A549 (cell line): ENCODE measurements around the gene STAP1.

Experiments used
- CHD2 ChIP-seq: fragments of 150-350 bp; IDR thresholded peaks from 2 replicates; pipeline ENCODE4 v1.6.1; 2014; ENCODE audit warnings: low read length; ENCODE audit not compliant: partially characterized antibody
- CTCF ChIP-seq: fragments of >200 bp; sonication (Bioruptor Twin); formaldehyde crosslinking; IDR thresholded peaks from 3 replicates; pipeline ENCODE4 v1.5.1; 2016
- EP300 ChIP-seq, 2 experiments: fragments of >200 bp; sonication (Bioruptor Twin); formaldehyde crosslinking; IDR thresholded peaks; 2 replicates in 1 of 2; 3 replicates in 1 of 2; pipeline ENCODE4 v1.6.1; 2016 to 2017
- ESRRA ChIP-seq: fragments of 150-350 bp; IDR thresholded peaks from 2 replicates; pipeline ENCODE4 v1.6.1; 2014; ENCODE audit warnings: mild to moderate bottlenecking, low read length, borderline replicate concordance
- HOXB13 ChIP-seq: fragments of 250-450 bp; sonication (Bioruptor Pico); IDR thresholded peaks from 2 replicates; pipeline ENCODE4 v1.5.0; 2020; ENCODE audit warnings: low read depth, mild to moderate bottlenecking, moderate library complexity
- MAX ChIP-seq: IDR thresholded peaks from 2 replicates; pipeline ENCODE4 v1.6.1; 2012
- POLR2A ChIP-seq: IDR thresholded peaks from 2 replicates; pipeline ENCODE4 v1.6.1; 2012; ENCODE audit warnings: mild to moderate bottlenecking, low read length
- RAD21 ChIP-seq, 2 experiments: fragments of >200 bp in 1 of 2; sonication (Bioruptor Twin) in 1 of 2; formaldehyde crosslinking in 1 of 2; IDR thresholded peaks in 1 of 2; conservative IDR thresholded peaks in 1 of 2; 2 replicates in 1 of 2; 3 replicates in 1 of 2; pipeline ENCODE4 v1.6.1; 2012 to 2018; ENCODE audit warnings: inconsistent platforms in 1 of 2
- RARB ChIP-seq: fragments of 250-450 bp; sonication (Bioruptor Pico); IDR thresholded peaks from 2 replicates; pipeline ENCODE4 v1.8.0; 2021; ENCODE audit warnings: mild to moderate bottlenecking, moderate library complexity
- RCOR1 ChIP-seq: fragments of 150-350 bp; IDR thresholded peaks from 2 replicates; pipeline ENCODE4 v1.6.1; 2014; ENCODE audit warnings: antibody characterized with exemption, low read length, low read depth
- REST ChIP-seq: fragments of 200-600 bp; sonication (generic); IDR thresholded peaks from 2 replicates; pipeline ENCODE4 v1.6.1; 2016; ENCODE audit warnings: antibody characterized with exemption, mild to moderate bottlenecking, moderate library complexity
- RFX5 ChIP-seq: fragments of 450-650 bp; IDR thresholded peaks from 2 replicates; pipeline ENCODE4 v1.7.1; 2014; ENCODE audit warnings: antibody characterized with exemption, mild to moderate bottlenecking, moderate library complexity

- TF ChIP-seq CTCF, result no peak
- TF ChIP-seq POLR2A, result no peak
- no peak for TF ChIP-seq EP300 (IDR thresholded peaks at IDR 0.05)
- no peak for TF ChIP-seq MAX
- TF ChIP-seq RFX5, result no peak
- no peak for TF ChIP-seq RARB (CRISPR knock-in tag)
- TF ChIP-seq CHD2, result no peak
- no peak for TF ChIP-seq RCOR1
- no peak for TF ChIP-seq REST
- TF ChIP-seq RAD21 (conservative IDR thresholded peaks at IDR 0.05 in 1 of 2, IDR thresholded peaks at IDR 0.05 in 1 of 2), result no peak
- no peak for TF ChIP-seq ESRRA
- TF ChIP-seq HOXB13 (CRISPR knock-in tag), result no peak
Measured at GRCh38 chr4:67580577-67580976, 22.1 kb downstream of the STAP1 start.
